PFSK-1 (cell line): ENCODE measurements around the gene CACNG4.

Experiments
- FOXP2 ChIP-seq: optimal IDR thresholded peaks from 2 replicates; pipeline ENCODE3; 2011; ENCODE audit warnings: borderline replicate concordance, control low read depth, inconsistent platforms; ENCODE audit not compliant: insufficient read depth; ENCODE audit errors: extremely low read length, extremely low read depth
- POLR2AphosphoS5 ChIP-seq: IDR thresholded peaks from 2 replicates; pipeline ENCODE4 v1.6.1; 2012; ENCODE audit warnings: low read depth, mild to moderate bottlenecking, control low read depth, low read length, moderate library complexity
- SIN3A ChIP-seq: IDR thresholded peaks from 2 replicates; pipeline ENCODE4 v1.6.1; 2012; ENCODE audit warnings: mild to moderate bottlenecking, low read length, moderate library complexity, borderline replicate concordance; ENCODE audit not compliant: insufficient read depth

GRCh38 chr17:66963909-66964771 is at the start of gene CACNG4:
- TF ChIP-seq POLR2AphosphoS5 (no peak), SIN3A (no peak), FOXP2 (no peak)
